ENCODE measurements around the gene NXNL2. TPM values are rescaled to one million over a fixed set of nuclear protein-coding genes. Genes with fewer than 3 reads are reported as not detected.

NXNL2 gene
- total RNA-seq, 1 donor from 2014 or later = 0.70 TPM

DNA sequence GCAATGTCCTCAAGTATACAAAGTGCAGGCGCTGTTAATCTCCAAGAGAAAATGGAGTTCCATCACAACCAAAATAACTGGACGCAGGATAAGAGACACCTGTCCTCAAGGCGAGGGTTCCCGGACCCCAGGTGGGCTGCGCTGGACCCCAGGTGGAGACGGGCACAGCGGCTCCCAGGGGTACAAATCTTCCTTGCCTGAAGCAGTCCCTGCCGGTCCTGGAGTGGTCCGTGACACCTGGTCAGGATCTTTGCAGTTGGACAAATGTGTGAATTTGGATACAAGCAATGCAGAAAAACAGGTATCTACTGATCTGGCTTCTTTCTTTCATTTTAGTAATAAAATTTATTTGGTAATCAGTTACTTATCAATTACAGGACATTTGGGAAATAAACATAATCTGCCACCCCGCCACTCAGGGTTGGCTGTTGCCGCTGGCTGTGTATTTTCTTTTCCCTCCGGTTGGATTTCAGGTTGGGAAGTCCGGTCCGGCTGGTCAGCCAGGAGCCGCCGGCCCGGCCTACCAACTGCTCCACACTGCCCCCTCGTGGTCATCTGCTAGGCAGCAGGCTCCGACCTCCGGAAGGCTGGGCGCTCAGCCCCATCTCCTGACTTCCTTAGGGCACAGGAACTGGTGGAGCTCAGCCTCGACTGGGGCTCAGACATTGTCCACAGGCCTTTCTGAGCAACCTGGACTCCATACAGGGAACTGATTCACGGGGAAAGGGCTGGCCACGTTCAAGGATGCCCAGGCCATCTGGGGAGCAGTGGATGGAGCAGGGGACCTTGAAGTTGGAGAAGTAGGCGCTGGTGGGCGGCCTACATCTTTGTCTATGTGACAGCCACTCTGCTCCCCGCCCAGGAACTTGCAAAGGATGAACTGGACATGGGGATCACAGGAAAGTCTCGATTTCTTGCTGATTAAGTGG, 43.4 kb downstream of the NXNL2 start:
- DNase-seq (ENCODE audit: low spot score) = peak; percentile 90

DNA sequence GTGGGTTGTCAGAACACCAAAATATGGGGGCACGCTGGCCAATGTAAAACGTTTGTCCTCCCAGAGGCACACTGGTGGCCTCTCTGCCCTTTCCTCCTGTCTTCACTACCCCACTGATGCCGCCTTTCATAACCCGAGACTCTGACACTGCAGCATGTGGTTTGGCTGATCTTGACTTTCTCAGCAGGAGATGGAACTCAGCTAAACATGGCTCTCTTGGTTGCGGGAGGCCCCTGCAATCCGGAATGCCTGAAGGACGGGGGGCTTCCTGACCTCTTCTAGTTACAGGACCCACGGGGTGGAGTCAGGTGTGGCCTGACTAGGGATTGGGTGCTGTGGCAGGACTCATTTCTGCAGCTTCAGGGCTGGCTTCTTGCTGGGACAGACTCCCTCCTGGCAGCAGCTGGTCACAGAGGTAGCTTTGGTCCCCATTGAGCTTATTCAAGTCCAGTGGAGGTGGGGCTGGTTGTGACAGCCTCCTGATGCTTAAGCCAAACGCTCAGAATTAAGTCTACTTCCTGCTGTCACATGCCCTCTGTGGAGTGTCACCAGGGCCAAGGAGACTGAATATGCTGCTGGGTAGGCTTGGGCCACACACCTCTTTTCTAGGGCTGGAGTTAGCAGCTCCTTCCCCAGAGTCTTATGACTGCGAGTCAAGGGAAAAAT, 44.2 kb downstream of the NXNL2 start:
- no peak for DNase-seq (ENCODE audit: low spot score)

DNA sequence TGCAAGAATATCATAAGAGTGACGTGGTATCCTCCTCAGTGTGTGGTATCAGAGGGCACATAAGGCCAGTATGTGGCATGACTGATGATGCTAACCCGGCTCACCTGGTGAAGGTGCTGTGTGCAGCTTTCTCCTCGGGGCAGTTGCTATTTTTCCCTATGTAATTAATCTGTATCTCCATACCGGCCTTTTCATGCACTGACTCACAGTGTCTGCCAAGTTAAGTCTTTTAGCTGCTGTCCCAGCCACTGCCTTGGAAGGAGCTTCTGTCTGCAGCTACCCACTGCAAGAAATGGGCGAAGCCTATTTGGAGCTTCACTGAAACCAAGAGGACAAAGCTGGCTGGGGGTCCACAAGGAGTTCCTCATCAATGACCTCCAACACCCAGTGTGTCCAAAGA, 46.0 kb downstream of the NXNL2 start:
- no peak for DNase-seq (ENCODE audit: low spot score)

DNA sequence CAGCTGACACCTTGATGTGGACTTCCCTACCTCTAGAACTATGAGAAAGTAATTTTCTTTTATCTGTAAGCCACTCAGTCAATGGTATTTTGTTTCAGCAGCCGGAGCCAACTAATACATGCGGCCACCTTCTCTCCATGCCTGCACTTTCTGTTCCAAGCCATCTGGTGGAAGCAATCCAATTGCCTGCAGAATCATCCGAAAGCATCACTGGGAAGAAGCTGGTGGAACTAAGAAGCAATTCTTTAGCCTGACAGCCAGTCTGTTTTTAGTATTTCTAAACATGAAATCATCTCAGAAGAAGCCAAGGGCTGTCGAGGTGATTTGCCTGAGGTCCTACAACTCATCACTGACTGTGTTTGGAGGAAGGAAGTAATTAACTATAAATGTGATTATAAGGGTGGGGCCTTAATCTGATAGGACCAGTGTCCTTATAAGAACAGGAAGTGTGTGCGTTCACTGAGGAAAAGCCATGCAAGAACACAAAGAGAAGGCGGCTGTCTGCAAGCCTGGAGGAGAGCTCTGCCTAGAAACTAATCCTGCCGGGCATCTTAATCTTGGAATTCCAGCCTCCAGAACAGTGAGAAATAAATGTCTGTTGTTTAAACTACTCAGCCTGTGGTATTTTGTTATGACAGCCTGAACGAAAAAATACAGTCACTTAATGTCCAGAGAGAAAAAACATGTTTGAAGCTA, 49.1 kb downstream of the NXNL2 start:
- DNase-seq (ENCODE audit: low spot score) = no peak

DNA sequence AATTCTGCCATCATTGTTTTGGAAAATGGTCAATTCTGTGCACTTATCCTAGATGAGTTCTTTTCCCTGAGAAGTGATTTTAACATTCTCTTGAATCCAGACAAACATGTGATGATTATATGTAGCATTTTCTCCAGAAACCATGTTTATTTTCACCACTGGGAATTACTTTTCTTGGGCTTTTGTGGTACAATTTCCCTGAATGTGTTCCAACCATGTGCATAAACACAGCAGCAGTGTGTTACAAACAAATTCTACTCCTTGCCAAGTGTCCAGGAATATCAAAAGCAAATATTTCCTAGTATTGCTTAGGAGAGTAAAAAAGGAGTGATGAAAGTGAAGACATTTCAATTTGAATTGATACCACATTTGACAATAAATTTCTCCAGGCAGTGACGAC, 50.4 kb downstream of the NXNL2 start:
- no peak for DNase-seq (ENCODE audit: low spot score)

DNA sequence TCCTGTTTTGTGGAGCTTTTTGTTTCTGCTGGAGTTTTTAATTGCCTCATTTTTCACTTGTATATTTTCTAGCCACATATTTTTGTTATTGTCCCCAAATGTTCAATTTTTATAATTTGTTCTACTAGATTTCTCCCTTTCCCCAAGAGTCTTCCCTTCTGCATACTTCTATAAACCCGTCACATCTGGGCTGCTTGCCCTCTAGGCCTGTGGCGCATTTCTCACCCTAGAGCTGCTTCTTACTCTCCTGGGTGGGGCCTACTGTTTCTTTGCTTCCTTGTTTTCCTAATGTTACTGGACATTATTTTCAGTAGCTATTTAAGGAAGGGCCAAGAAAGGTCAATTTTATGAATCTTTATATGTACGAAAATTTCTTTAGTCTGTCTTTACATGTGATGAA, 51.5 kb downstream of the NXNL2 start:
- no peak for DNase-seq (ENCODE audit: low spot score)

GRCh38 chr9:88587182-88587581, 52.2 kb downstream of the NXNL2 start:
- peak; percentile 68 for DNase-seq (ENCODE audit: low spot score)

DNA sequence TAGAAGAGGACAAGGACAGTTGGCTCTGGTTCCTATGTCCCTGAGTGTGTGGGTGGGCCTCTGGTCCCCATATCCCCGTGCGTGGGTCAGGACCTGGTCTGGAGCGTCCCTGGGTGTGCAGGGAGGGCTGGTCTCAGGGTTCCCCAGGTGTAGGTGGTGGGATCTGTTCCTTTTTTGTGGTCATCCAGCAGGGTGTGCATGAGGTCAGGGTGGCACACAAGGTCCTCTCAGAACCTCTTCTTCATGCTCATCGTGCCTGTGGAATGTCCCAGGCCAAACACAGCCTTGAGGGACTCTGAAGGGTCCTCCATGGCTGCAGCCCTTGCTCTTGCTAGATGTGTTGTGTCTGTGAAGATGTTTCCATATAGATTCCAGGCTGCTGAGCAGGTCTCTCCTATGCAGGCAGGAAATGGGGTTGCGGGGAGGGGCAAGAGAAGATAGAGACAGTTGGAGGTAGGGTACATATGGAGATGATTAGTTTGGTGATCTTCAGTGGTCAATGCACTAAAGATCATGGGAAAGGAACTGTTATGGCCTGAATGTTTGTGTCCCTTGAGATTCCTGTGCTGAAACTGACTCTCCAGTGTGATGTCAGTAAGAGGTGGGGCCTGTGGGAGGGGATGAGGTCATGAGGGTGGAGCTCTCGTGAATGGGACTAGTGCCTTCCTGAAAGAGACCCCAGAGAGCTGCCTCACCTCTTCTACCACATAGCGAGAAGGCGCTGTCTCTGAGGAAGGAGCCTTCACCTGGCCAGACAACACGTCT, 53.1 kb downstream of the NXNL2 start:
- no peak for DNase-seq (ENCODE audit: low spot score)

DNA sequence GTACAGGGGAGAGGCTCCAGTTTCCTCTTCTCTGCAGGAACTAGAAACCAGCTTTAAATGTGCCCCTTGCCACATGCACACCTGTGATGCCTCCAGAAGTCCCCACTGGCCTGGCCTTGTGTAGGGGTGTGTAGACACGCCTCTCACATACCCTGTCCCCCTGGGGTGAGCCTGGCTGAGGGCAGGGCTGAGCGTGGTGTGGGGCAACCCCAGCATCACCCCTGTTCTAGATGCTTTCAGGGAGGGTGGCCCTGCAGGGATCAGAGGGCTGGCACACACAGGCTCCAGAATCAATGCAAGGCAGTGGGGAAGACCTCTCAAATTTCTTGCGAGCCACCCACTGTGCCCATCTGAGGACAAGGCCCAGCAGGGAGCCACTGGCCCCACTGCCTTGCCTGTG, 54.7 kb downstream of the NXNL2 start:
- DNase-seq (ENCODE audit: low spot score) = no peak

GRCh38 chr9:88590558-88591146, 55.7 kb downstream of the NXNL2 start:
- DNase-seq (ENCODE audit: low spot score) = no peak

DNA sequence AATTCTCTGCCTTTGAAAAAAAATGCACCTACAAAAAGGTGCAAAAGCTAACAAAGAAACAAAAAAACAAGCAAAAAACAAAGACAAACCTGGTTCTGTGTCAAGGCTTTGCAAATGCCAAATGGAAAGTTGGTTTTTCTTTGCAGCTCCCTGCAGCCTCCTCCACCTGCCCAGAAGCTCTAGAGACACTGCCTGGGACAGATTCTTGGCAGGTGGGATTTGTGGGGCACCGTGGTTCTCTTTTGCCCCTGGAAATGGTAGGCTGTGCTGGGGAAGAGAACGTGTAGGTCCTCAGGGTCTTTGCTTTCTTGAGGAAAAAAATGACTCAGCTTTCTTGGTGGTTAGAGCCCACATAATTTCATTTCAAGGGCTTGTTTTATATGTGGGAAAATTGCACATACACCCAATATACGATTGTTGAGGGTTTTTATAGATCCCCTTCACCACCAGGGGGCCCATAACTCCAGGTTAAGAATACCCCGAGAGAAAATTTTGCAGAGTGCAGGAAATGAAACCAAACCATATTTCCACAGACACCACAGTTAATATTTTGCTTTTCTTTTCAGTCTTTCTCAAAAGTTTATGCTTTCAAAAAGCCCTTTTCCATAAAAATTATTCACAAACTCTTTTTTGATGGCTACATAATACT, 58.7 kb downstream of the NXNL2 start:
- peak; percentile 74 for DNase-seq (ENCODE audit: low spot score)

Other genes starting within 250 kb of the NXNL2 start
- gene SPIN1, start 146.7 kb upstream of the NXNL2 start, total RNA-seq = 77.9 TPM

All from ureter (tissue), 1 donor.